Panc1 (cell line): Measurements from ENCODE around the gene STIL.

Experiments used
- POLR2AphosphoS5 ChIP-seq: IDR thresholded peaks from 2 replicates; pipeline ENCODE4 v1.6.1; 2012; ENCODE audit warnings: mild to moderate bottlenecking, low read depth, low read length, moderate library complexity
- TF ChIP-seq, protein P1 (sequence below): fragments of 450-650 bp; IDR thresholded peaks from 2 replicates; pipeline ENCODE4 v1.5.1; 2017; ENCODE audit warnings: mild to moderate bottlenecking

DNA sequence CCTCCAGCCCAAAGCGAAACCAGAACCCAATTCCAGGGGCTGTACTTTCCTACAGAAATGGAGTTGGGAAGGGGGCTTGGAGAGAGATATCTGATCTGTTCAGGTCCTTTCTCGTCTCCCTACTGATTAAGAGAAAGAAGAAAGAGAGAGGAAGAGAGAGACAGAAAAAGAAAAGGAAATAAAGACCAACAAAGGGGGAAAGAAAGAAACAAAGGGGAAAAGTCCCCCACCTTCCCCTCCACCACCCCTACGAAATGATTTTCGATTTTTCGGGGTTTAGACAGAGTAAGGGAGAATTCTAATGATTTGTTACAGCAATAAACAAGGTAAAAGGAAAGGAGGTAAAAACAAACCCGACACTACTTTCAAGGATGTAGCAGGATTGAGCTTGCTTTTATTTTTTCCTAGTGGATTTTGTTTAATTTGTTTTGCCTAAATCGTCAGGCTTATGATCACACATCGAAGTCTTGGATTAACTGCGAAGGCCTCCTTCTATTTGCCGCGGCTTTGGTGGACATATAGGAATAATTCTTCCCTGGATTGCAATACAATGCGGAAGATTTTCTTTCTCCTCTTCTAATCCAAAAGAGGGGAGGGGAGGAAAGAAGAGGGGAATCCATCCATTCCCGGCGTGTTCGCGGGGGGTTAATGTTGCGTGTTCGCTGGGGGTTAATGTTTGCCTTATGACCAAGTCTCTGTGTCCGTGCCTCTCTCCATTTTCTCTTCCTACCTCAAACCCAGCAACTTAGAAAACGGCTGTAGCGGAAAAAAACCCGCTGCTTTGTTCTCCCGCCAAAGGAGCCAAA is 83.9 kb downstream of the STIL start:
- TF ChIP-seq, protein P1, sequence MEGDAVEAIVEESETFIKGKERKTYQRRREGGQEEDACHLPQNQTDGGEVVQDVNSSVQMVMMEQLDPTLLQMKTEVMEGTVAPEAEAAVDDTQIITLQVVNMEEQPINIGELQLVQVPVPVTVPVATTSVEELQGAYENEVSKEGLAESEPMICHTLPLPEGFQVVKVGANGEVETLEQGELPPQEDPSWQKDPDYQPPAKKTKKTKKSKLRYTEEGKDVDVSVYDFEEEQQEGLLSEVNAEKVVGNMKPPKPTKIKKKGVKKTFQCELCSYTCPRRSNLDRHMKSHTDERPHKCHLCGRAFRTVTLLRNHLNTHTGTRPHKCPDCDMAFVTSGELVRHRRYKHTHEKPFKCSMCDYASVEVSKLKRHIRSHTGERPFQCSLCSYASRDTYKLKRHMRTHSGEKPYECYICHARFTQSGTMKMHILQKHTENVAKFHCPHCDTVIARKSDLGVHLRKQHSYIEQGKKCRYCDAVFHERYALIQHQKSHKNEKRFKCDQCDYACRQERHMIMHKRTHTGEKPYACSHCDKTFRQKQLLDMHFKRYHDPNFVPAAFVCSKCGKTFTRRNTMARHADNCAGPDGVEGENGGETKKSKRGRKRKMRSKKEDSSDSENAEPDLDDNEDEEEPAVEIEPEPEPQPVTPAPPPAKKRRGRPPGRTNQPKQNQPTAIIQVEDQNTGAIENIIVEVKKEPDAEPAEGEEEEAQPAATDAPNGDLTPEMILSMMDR, result no peak
- TF ChIP-seq POLR2AphosphoS5, result no peak
